Uterus (tissue), 2 donors: ENCODE results near the gene FHIP1A.

Experiments used
- POLR2A ChIP-seq, 2 donors: fragments of 450-650 bp; IDR thresholded peaks; one replicate each; pipeline ENCODE4 v1.6.1; 2016; ENCODE audit warnings: antibody characterized with exemption in 2 of 2, mild to moderate bottlenecking in 1 of 2, moderate library complexity in 1 of 2
- TF ChIP-seq, protein P1 (sequence below), 4 experiments: fragments of 200-600 bp in 2 of 4; fragments of 450-650 bp in 2 of 4; sonication (generic) in 2 of 4; IDR thresholded peaks; one replicate each; pipeline ENCODE4 v1.5.1; 2016 to 2019; ENCODE audit warnings: antibody characterized with exemption in 4 of 4, mild to moderate bottlenecking in 2 of 4, moderate library complexity in 1 of 4

DNA sequence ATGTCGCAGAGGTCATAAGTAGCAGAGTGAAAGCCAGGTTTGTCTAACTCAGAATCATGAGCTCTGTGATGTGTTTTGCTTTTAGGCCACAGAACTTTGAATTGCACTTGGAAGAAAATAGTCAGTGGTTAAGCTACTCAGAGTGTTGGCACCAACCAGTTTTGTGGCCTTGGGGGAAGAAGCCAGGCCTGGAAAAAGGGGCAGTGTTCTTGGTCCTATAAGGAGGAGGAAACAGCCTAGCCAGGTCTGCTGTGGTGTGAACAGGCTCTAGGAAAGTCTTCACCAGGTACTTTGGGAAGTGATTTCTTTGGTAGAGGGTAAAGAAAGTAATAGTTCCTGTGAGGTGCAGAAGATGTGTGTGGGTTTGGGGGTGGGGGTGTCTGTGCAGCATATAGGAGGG is 49.2 kb downstream of the FHIP1A start:
- TF ChIP-seq, protein P1, sequence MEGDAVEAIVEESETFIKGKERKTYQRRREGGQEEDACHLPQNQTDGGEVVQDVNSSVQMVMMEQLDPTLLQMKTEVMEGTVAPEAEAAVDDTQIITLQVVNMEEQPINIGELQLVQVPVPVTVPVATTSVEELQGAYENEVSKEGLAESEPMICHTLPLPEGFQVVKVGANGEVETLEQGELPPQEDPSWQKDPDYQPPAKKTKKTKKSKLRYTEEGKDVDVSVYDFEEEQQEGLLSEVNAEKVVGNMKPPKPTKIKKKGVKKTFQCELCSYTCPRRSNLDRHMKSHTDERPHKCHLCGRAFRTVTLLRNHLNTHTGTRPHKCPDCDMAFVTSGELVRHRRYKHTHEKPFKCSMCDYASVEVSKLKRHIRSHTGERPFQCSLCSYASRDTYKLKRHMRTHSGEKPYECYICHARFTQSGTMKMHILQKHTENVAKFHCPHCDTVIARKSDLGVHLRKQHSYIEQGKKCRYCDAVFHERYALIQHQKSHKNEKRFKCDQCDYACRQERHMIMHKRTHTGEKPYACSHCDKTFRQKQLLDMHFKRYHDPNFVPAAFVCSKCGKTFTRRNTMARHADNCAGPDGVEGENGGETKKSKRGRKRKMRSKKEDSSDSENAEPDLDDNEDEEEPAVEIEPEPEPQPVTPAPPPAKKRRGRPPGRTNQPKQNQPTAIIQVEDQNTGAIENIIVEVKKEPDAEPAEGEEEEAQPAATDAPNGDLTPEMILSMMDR (IDR thresholded peaks at IDR 0.05) = no peak
- no peak for TF ChIP-seq POLR2A (IDR thresholded peaks at IDR 0.05)
